DND-41 (cell line): ENCODE measurements around the gene STX4.

Source experiments
- ATAC-seq: fragments of 200-7000 bp; cut with Tn5 transposase; 3 replicates; pipeline ENCODE4 v1.9.1; 2021; ENCODE audit warnings: low read depth; ENCODE audit not compliant: insufficient read depth
- DNase-seq: peaks from one replicate; pipeline ENCODE4 v3.0.0-alpha.2; 2020
- H2AFZ ChIP-seq: 2 replicates; pipeline ENCODE4 v1.6.0; 2012; ENCODE audit warnings: low read depth, low read length
- H3K27ac ChIP-seq: 2 replicates; pipeline ENCODE4 v1.5.1; 2012; ENCODE audit warnings: low read length, inconsistent platforms
- H3K27me3 ChIP-seq: fragments of 200-600 bp; sonication (generic); 2 replicates; pipeline ENCODE4 v1.6.0; 2012; ENCODE audit warnings: low read length, mild to moderate bottlenecking, inconsistent platforms; ENCODE audit not compliant: insufficient read depth, poor library complexity
- H3K36me3 ChIP-seq: 2 replicates; pipeline ENCODE4 v1.5.1; 2012; ENCODE audit warnings: low read length, inconsistent platforms; ENCODE audit not compliant: insufficient read depth
- H3K4me1 ChIP-seq: 2 replicates; pipeline ENCODE4 v1.5.1; 2012; ENCODE audit warnings: mild to moderate bottlenecking, low read length; ENCODE audit not compliant: insufficient read depth
- H3K4me2 ChIP-seq: 2 replicates; pipeline ENCODE4 v1.6.0; 2012; ENCODE audit warnings: mild to moderate bottlenecking, moderate library complexity, low read length, inconsistent platforms; ENCODE audit not compliant: insufficient read depth
- H3K4me3 ChIP-seq, 2 experiments: fragments of 200-600 bp in 1 of 2; shearing (Covaris generic) in 1 of 2; 2 replicates each; pipeline ENCODE4 v1.5.1; 2012 to 2016; ENCODE audit warnings: inconsistent platforms in 2 of 2, low read length in 2 of 2, mild to moderate bottlenecking in 2 of 2, low read depth in 1 of 2, moderate library complexity in 1 of 2
- H3K79me2 ChIP-seq: 2 replicates; pipeline ENCODE4 v1.6.0; 2012; ENCODE audit warnings: low read length, inconsistent platforms; ENCODE audit not compliant: insufficient read depth
- H3K9ac ChIP-seq: 2 replicates; pipeline ENCODE4 v1.6.0; 2012; ENCODE audit warnings: low read depth, mild to moderate bottlenecking, inconsistent platforms, low read length, moderate library complexity
- H3K9me3 ChIP-seq: 2 replicates; pipeline ENCODE4 v1.5.1; 2012; ENCODE audit warnings: low read length, moderate library complexity, mild to moderate bottlenecking, inconsistent platforms; ENCODE audit not compliant: insufficient read depth, severe bottlenecking
- H4K20me1 ChIP-seq: 2 replicates; pipeline ENCODE4 v1.6.0; 2012; ENCODE audit warnings: low read length; ENCODE audit not compliant: insufficient read depth
- EZH2 ChIP-seq: IDR thresholded peaks from 3 replicates; pipeline ENCODE4 v1.6.1; 2012; ENCODE audit warnings: borderline replicate concordance, low read depth, mild to moderate bottlenecking, moderate library complexity, low read length, inconsistent platforms; ENCODE audit not compliant: severe bottlenecking
- TF ChIP-seq, protein P1 (sequence below): IDR thresholded peaks from 2 replicates; pipeline ENCODE4 v1.5.1; 2012; ENCODE audit warnings: borderline replicate concordance, low read length, moderate library complexity, mild to moderate bottlenecking; ENCODE audit not compliant: poor library complexity, severe bottlenecking; ENCODE audit errors: extremely low read depth

The STX4 gene

GRCh38 chr16:31008149-31008548 lies 25.2 kb upstream of the STX4 start:
- Histone ChIP-seq H3K79me2 (no peaks in the 10 kb centered on the region), H4K20me1 (peaks cover 4% of the 10 kb centered on the region; the same call in 1 of the 2 replicates), H3K9ac (no peak overlapping the region), H3K9me3 (no peaks in the 10 kb centered on the region), H2AFZ (no peak overlapping the region), H3K27me3 (peaks cover 23% of the 10 kb centered on the region), H3K4me3 (no peak overlapping the region), H3K4me2 (no peak overlapping the region), H3K4me1 (no peaks in the 10 kb centered on the region), H3K27ac (no peak overlapping the region), H3K36me3 (no peaks in the 10 kb centered on the region)
- TF ChIP-seq, protein P1, sequence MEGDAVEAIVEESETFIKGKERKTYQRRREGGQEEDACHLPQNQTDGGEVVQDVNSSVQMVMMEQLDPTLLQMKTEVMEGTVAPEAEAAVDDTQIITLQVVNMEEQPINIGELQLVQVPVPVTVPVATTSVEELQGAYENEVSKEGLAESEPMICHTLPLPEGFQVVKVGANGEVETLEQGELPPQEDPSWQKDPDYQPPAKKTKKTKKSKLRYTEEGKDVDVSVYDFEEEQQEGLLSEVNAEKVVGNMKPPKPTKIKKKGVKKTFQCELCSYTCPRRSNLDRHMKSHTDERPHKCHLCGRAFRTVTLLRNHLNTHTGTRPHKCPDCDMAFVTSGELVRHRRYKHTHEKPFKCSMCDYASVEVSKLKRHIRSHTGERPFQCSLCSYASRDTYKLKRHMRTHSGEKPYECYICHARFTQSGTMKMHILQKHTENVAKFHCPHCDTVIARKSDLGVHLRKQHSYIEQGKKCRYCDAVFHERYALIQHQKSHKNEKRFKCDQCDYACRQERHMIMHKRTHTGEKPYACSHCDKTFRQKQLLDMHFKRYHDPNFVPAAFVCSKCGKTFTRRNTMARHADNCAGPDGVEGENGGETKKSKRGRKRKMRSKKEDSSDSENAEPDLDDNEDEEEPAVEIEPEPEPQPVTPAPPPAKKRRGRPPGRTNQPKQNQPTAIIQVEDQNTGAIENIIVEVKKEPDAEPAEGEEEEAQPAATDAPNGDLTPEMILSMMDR = no peak
- no peak for TF ChIP-seq EZH2
- DNase-seq (no peak), ATAC-seq (no peak)

DNA sequence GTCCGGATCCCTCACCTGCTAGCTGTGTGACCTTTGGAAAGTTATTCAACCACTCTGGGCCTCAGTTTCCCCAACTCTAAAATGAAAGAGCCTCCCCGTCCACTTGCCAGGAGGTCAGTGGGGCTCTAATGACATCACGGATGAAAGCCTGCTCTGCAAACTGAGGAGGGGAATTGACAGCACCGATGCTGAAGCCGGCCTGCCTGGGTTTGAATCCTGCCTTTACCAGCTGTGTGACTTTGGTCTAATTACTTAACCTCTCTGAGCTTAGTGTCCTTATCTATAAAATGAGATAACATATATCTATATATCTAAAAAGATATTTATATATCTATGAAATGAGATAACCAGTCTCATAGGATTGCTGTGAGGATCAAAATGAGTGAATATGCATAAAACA lies 24.8 kb upstream of the STX4 start:
- DNase-seq (no peak), ATAC-seq (no peak)
- TF ChIP-seq, protein P1 = no peak
- no peak for TF ChIP-seq EZH2
- Histone ChIP-seq H3K4me3 (no peak overlapping the region), H3K27me3 (peaks cover 23% of the 10 kb centered on the region), H3K4me2 (no peak overlapping the region), H3K27ac (no peak overlapping the region), H2AFZ (no peak overlapping the region), H3K9me3 (no peaks in the 10 kb centered on the region), H3K36me3 (no peaks in the 10 kb centered on the region), H4K20me1 (peaks cover 4% of the 10 kb centered on the region; the same call in 1 of the 2 replicates), H3K79me2 (no peaks in the 10 kb centered on the region), H3K9ac (no peak overlapping the region), H3K4me1 (no peaks in the 10 kb centered on the region)

DNA sequence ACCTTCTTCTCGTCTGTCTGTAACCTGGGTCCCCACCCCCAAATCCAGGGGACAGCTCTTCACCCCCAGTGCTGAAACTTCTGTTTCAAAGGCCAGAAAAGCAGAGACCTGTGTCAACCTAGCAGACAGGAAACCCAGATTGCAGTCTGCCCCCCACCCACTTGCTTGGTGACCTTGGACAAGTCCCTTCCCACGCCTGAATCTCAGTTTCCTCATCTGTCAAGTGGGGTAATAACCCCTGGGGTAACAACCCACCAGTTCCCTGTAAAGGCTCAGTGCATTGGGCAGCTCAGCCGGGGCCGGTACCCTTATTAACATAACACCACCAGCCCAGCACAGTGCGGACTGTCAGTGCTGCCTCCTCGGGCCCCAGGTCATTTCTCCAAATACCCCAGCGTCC lies 24.2 kb upstream of the STX4 start:
- Histone ChIP-seq H3K79me2 (no peaks in the 10 kb centered on the region), H4K20me1 (peaks cover 4% of the 10 kb centered on the region; the same call in 1 of the 2 replicates), H3K9ac (no peak overlapping the region), H3K27me3 (peaks cover 23% of the 10 kb centered on the region), H3K9me3 (no peaks in the 10 kb centered on the region), H3K4me3 (no peak overlapping the region), H3K4me2 (no peak overlapping the region), H3K4me1 (no peaks in the 10 kb centered on the region), H2AFZ (no peak overlapping the region), H3K27ac (no peak overlapping the region), H3K36me3 (no peaks in the 10 kb centered on the region)
- ATAC-seq (no peak), DNase-seq (no peak)
- no peak for TF ChIP-seq EZH2
- TF ChIP-seq, protein P1 = no peak
